HG03108 (cell line): ENCODE measurements around the gene ANKRD61.
"Not testable (repeated sequence)": the region's sequence is repeated elsewhere in the genome, so short reads cannot be mapped to it uniquely, and the experiment has no call there.

Experiments
- ATAC-seq: cut with Tn5 transposase; IDR thresholded peaks from one replicate; pipeline ENCODE4 v1.9.1; 2021; ENCODE audit warnings: moderate library complexity; ENCODE audit not compliant: unreplicated experiment

Gene ANKRD61

DNA sequence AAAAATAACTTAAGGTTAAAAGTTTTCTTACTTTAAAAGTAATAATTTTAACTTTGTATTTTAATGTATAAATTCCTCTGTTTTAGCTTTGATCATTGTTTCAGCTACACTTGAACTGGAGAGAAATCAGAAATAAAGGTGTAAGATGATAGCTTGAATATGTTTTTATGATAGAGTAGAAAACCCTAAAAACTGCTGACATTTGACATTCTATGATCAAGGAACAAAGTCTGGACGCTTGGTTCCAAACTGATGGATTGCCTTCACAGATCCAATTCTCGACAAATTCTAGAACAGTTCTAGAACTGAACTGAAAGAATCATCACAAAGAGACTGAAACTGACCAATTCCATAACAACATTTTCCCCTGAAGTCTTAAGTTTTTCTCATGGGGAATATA lies at the start of gene ANKRD61:
Gene ANKRD61, plus strand, starts transcription at position 389 of the 400 bp plus-strand sequence. Its CDS starts 0 bp downstream, at position 389.
- no peak for ATAC-seq

DNA sequence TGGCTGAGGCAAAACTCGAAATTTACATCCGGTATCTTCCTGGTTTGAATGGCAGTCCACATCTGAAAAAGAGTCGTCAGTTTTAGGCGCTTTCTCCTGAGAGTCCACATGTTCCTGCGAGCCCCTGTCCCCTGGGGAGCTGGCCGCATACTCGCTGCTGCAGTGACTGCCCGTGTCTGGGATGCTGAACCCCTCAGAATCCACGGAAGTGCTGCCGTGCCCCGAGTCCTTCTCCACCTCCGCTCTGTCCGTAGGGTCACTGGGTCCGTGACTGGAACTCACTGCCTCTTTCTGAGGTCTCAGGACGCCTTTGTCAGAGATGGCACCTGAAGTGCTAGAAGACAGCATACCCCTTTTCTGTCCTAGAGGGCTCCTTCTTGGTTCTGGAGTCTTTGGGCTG lies 44.1 kb upstream of the ANKRD61 start:
- ATAC-seq: not testable (repeated sequence)

- ATAC-seq: no peak
Observed at GRCh38 chr7:5997210-5997808, 33.9 kb upstream of the ANKRD61 start.

GRCh38 chr7:6007386-6007785 lies 23.8 kb upstream of the ANKRD61 start:
- ATAC-seq: no peak

DNA sequence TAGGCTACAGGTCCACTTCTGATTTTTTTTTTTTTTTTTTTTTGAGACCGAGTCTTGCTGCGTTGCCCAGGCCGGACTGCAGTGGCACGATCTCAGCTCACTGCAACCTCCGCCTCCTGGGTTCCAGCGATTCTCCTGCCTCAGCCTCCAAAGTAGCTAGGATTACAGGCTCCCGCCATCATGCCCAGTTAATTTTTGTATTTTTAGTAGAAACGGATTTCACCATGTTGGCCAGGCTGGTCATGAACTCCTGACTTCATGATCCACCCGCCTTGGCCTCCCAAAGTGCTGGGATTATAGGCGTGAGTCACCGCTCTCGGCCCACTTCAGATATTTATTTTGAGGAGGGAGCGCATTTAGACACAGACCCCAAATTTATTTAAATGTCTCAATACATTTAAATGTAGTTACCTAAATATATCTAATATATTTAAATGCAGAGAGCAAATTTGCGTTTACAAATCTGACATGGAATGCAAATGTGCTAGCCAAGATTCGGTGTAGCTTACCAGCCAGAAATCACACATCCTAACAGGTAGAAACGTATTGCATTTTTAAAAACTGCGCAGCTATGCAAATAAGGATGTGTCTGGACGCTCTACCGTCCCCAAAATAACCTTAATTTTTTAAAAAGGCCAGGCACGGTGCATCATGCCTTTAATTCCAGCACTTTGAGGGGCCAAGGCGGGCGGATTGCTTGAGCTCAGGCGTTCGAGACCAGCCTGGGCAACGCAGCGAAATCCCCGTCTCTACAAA lies 23.2 kb upstream of the ANKRD61 start:
- ATAC-seq: not testable (repeated sequence)

DNA sequence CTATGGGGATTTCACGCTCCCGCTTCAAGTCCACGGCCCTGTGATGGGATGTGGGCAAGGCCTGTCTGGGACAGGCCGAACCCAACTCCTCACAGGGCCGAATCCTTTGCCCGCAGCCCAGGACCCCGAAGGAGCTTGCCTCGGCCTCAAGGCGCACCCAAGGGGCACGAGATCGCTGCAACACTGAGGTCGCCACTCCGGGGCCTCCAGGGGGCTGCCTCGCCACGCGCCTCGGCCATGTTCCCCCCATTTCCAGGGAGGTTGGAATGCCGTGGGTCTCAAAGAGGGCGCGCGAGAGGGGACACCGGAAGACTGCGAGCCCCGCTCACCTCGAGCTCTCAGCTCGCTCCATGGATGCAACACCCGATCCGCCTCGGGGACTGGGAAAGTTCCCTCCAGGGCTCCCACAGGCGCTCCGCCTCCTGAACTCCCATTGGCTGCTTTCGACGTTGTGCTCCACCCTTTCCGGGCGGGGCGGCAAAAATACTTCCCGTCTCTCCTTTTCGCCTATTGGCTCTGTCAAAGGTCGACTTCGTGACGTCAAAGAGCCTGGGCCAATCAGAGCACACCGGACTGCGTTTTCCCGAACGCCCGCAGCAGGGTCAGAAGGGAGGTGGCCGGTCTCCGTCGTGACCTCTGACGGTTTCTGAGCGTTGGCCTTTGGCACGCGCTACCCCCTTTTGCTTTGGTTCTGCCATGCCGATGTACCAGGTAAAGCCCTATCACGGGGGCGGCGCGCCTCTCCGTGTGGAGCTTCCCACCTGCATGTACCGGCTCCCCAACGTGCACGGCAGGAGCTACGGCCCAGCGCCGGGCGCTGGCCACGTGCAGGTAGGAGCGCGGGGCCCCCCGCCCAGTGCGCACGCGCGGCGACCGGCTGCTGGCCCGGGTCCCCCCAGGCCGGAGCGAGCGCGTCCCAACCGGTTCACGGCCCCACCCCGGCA lies 22.2 kb upstream of the ANKRD61 start, which contains the start of the genes AIMP2 and PMS2:
Gene AIMP2, plus strand, starts transcription at position 605 of the 944 bp plus-strand sequence. Its CDS starts 92 bp downstream, at position 697.
Gene PMS2, minus strand, starts transcription at position 382 of the 944 bp plus-strand sequence. Its CDS starts 30 bp downstream, at position 352.
- peak; percentile 93 for ATAC-seq

- ATAC-seq: not testable (repeated sequence)
Observed at GRCh38 chr7:6010370-6010769, 20.8 kb upstream of the ANKRD61 start.

- ATAC-seq: no peak
Observed at GRCh38 chr7:6011541-6011940, 19.6 kb upstream of the ANKRD61 start.

GRCh38 chr7:6012355-6013104 lies 18.6 kb upstream of the ANKRD61 start:
- no peak for ATAC-seq

DNA sequence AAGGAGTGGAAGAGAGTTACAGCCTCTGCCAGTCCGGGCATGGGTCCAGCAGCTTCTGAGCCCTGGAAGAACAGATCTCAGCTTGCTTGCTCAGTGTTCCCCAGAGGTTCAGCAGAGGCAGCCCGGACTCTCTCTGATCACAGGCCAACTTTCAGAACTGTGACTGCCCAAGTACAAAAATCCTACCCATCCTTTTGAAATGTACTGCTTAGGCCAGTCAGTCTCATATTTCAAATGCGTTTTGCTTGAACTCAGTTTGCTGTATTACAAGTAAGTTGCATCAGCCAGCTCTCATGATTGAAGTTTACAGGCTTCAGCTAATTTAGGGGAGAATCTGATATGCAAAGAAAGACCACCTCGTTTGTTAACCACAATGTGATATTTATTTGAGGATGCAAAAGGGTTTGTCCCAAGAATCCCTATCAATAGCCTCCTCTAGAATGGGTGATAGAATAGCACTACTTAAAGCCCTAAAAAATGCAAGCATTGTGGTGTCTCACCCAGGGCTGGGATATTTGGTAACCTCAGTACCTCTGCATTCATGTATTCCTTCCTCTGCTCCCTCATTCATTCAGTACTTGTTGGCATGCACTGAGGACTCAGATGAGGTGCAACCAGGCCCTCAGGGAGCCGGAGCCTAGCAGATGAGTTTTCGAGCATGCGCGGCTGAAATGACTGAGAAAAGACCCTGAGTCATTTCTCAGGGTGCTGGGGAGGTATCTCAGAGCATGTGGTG lies 15.1 kb upstream of the ANKRD61 start:
- ATAC-seq: no peak

DNA sequence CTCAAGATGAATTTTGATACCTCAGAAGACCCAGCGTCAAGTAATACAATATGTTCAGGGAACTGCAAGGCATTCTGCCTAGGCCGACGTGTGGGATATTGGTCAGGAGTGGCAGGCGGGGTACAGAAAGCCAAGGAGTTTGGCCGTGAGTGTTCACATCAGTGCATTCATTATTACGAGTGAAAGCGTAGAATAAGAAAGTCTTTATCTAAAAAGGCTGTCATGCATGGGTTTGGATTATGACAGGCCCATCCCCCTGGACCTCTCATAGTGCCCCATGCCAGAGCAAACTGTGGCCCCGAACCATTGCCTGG lies 14.6 kb upstream of the ANKRD61 start:
- ATAC-seq: no peak

DNA sequence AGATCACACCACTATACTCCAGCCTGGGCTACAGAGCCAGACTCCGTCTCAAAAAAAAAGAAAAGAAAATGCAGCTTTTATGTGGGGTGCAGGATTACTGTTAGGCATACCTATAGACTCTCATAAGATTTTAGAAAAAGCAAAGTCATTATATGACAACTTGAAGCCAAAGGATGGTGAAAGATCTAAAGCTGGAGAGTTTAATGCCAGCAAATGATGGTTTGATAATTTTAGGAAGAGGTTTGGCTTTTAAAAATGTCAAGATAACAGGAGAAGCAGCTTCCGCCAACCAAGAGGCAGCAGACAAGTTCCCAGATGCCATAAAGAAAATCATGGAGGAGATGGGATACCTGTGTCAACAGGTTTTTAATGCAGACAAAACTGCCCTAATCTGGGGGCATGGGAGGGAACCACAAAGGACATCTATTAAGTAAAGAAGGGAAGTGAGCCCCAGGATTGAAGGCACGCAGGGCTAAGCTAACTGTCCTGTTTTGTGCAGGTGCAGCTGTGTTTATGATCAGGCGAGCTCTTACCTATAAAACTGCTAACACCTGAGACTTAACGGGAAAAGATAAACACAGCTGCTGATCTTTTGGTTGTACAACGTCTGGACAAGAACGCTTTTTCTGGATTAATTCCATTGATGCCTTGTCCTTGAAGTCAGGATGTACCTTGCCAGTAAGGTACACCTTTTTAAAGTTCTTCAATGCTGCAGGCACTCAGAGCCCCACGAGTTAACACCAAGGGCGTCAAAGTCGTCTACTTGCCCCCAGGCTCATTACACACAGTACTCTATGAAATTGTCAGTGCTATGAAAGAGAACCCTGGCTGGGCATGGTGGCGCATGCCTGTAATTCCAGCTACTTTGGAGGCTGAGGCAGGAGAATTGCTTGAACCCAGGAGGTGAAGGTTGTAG lies 10.5 kb upstream of the ANKRD61 start:
- no peak for ATAC-seq

DNA sequence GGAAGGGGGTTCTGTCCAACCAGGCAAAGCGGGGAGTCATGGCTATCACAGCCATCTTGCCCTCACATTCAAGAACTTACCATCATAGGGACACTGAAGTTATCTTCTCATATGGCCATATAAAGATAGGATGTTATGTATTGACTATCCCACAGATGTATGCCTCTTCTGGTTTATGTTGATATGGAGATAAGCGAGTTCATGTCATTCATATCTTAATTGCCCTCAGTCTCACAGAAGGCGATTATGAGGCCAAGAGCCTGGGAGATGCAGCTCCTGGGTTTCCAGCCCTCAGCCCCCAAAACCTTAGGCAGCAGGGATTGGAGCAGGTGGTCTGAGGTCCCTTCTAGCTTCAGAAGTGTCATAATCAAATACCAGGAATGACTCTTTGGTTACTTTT lies 8.5 kb upstream of the ANKRD61 start:
- no peak for ATAC-seq

- no peak for ATAC-seq
Observed at GRCh38 chr7:6023974-6024435, 7.2 kb upstream of the ANKRD61 start.

- ATAC-seq: peak; percentile 91
Observed at GRCh38 chr7:6026011-6026819, 5.0 kb upstream of the ANKRD61 start.

- no peak for ATAC-seq
Observed at GRCh38 chr7:6026820-6027311, 4.3 kb upstream of the ANKRD61 start.

GRCh38 chr7:6027806-6028365 lies 3.3 kb upstream of the ANKRD61 start:
- no peak for ATAC-seq
